Activated gamma-delta T cell treated with Interleukin-2 at 50 U/mL for 16 hours (primary cell): ENCODE data around the gene KRT4.
"Not testable (repeated sequence)": the region's sequence is repeated elsewhere in the genome, so short reads cannot be mapped to it uniquely, and the experiment has no call there.

Experiments used
- DNase-seq: peaks from one replicate; pipeline ENCODE4 v3.0.0-alpha.2; 2020

The KRT4 gene

DNA sequence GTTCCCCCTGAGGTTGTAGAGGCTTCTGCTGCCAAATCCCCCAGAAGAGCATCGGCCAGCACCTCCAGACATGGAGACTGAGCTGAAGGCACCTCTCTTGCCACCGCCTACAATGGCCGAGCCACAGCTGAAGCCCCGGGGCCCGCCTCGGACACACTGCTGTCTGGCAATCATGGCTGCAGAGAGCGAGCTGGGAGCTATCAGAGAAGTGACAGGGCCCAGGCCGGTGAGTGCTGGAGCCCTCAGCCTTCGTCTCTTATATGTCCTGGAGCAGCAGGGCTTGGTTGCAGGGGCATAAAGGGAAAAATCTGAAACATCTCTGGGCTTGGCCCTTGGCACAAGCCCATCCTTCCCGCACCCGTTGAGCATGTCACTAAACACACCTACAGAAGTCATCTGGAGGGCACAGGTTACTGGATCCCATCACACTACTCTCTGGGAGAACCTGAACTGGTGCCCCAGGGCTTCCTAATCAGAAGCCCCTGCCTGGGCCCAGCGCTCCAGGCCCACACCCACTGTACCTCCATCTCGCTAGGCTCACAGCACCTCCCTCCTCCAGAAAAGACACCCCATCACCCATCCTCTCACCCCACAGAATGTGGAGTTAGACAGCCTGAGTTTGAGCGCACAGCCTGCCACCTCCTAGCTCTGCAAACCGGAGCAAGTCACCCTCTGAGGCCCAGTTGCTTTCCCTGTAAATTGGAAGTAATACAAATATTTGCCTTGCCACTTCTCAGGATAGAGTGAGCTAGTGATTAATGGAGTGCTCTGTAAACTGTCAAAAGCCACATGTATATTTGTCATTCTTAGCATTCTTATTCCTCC is at the start of gene KRT4:
KRT4 (minus strand) TSS at position 232 of the 825 bp plus-strand sequence; CDS start at position 174, 58 bp downstream.
- DNase-seq, result no peak

DNA sequence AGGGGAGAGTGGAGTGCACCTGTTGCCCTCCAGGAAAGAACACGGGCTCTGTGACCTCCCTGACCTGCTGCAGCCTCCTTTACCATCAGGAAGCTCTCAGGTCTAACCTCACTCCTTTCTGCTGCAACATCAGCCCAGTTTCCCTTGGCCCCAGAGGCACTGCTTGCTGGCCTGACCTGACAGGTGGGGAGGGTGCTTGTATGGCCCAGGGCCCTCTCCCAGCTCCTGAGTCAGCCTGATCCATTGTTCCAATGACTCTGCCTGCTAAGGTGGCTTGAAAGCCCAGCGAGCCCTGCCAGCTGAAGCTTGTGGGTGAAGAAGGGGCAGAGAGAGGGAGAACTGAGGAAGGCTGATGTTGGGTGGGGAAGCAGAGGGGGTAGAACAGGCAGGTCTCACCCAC is 48.1 kb upstream of the KRT4 start:
- no peak for DNase-seq

DNA sequence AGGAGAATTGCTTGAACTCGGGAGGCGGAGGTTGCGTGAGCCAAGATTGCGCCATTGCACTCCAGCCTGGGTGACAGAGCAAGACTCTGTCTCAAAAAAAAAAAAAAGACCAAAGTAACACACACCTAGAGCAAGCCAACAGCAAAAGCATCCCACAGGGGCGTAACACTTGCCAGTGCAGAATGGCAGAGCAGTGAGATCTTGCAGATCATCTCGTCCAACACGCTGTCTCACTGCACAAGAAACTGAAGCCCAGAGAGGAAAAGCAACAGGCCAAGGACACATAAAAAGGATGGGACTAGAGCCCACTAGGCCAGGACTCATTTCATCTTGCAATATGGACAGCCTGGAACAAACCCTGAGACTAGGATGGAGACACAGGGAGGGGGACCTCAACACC is 47.6 kb upstream of the KRT4 start:
- DNase-seq, result no peak

DNA sequence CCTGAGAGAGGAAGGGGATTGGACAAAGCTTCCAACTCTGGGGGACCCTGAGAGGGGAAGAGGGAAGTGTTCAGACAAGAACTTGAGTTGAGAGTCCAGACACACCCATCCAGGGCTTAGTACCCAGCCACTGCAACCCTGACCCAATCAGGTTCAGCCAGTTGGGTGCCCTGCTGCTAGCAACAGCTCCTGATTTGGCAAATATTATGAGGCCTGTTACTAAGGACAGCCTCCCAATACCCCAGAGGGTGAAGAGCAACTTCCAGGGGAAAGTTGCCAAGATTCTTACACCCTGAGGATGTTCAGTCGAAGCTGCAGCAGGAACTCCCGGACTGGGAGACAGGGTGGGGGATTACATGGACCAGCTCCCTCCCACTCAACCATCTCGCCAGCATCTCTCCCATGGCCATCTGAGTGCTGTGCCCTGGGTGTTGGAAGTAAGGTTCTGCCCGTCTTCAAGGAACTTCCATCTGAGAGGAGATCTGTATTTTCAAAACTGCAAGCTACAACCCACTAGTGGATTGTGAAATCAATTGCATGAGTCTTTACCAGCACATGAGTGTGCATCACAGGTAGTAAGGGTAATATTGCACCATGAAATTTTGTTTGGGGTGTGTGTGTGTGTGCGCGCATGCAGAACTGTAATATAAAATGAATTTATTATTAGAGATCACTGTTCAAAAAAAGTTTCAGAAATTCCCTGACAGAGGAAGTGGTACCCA is 46.3 kb upstream of the KRT4 start:
- DNase-seq, result no peak

DNA sequence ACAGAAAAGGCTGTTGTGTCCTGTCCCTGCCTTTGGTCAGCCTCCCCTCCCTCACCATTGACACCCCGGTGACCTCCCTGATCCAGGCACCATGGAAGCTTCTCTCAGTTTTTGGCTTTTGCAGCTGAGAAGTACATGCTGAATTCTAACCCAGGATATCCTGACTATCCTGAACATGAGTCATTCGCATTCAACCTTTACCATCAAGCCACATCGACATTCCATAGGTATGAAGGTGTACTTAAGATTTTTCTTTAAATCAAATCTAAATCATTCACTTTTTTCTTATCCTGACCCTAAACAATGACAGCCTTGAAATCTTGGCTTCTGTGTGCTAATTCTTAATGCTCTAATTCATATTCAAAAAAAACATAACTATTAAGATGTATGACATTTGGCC is 43.6 kb upstream of the KRT4 start:
- DNase-seq, result no peak

DNA sequence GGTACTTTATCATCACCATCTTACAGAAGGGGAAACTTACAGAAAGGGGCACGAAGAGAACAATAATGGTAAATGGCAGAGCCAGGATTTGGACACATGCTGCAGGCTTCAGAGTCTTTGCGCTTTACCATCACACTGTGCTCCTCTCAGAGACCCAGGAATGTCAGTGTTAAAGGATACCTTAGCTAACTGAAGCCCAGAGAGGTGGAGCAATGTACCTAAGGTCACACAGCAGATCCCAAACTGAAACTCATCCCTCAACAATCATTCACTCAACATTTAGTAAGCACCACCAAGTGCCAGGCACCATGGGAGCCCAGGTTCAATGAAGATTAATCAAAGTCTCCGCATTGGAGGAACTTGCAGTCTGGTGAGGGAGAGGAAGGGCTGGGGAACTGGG is 42.9 kb upstream of the KRT4 start:
- no peak for DNase-seq

DNA sequence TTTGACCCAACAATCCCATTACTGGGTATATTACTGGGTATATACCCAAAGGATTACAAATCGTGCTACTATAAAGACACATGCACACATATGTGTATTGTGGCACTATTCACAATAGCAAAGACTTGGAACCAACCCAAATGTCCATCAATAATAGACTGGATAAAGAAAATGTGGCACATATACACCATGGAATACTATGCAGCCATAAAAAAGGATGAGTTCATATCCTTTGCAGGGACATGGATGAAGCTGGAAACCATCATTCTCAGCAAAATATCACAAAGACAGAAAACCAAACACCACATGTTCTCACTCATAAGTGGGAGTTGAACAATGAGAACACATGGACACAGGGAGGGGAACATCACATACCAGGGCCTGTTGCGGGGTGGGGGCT is 42.2 kb upstream of the KRT4 start:
- DNase-seq, result not testable (repeated sequence)

DNA sequence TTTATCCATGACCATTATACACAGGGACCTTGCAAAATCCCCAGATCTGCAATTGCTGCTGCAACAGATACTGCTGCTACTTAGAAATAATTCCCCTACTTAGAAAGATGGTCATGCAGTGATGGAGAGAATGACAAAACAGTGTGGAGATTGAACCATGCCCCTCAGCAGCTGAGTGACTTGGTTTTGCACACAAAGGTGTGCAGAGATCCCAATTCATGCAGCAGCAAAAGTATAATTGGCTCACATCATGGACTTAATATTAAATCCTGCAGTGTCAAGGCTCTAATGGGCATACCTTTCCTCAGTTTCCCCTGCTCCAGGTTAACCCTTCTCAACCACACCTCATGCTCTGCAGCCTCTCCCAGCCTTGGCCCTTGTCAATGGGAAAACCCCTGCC is 37.9 kb upstream of the KRT4 start:
- DNase-seq, result no peak

DNA sequence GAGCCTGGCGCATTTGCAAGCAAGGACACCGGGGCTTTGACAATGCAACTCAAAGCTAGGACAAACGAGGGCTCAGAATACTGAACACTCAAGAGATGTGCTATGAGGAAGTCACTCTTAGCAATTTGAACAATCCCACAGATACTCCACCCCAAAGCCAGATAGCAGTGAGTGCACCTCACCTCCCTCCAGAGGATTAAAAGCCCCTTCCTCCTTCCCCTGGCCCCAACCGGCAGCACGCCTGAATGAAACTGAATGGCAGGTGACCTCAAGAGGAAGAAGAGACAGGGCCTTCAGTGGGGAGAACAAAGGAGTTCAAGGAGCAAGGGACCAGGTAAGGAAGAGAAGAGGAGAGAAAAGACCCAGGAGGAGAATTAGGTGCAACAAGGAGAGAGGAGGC is 36.8 kb upstream of the KRT4 start:
- no peak for DNase-seq

DNA sequence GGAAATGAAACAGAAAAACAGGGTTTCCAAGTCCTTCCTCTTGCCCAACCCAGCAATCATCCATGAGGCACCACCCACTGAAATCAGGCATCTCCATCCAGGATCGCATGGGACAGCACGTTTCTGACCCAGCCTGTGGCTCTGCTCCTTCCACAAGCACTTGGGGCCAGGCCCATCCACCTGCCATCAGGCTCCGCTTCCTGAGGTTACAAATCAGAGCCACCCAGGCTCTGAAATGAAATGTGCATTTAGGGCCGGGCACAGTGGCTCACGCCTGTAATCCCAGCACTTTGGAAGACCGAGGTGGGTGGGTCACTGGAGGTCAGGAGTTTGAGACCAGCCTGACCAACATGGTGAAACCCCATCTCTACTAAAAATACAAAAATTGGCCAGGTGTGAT is 35.6 kb upstream of the KRT4 start:
- DNase-seq, result no peak

DNA sequence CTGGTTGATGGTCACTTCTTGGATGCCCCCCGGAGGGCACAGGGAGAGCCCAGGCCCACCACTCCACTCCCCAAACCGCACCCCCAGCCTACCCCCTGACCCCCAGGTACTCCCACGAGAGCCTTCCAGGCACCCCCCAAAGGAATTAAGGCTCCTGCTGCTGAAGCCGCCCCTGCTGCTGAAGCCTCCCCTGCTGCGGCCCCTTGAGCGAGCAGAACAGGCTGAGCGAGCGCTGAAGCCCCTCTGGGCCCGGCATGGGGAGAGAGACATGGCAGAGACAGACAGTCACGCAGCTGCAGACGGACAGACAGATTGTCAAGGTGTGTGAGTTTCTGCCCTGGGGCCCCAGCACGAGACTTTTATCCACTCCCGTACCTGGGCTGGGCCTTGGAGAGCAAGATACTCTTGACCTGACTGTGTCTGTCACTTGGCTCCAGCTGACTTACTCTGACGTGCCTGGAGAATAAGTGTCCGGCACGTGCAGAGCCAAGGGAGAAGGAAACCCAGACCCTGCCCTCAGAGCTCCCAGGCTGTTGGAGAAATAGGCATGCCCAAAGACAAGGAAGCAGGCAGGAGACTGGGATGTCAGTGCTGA is 34.8 kb upstream of the KRT4 start, which contains the start of gene KRT78:
KRT78 (minus strand) TSS at position 334 of the 595 bp plus-strand sequence; CDS start at position 270, 64 bp downstream.
- no peak for DNase-seq

DNA sequence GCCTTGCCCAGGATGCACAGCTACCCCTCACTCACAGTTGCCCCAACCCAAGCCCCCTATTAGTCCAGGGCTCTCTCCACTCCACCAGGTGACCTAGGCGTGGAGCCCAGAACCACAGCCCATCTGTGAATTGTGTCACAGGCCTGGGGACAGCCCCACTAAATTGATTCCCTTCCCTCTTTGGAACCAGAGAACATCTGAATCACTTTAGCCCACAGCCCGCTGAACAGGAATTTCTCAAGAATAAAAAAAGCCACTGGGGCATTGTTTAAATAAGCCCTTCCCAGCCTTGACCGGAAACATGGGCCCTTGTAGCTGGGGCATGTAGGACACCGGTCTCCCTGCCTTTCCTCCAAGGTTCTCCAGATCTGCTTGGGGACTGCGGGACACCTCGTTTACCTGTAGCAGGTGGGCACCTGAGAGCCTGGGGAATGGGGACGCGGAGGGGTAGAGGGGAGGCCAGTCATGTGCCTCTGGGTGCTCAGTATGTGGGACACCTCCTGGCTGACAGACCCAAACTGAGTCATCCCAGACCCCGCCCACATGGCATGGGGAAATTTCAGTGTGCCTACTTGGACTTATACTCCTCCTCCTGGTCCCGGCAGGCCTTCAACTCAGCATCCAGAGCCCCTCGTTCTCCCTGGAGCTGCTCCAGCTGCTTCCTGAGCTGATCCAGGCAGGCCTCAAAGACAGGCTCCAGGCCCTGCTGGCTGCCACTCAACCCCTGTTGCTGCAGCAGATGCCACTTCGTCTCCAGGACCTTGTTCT is 33.6 kb upstream of the KRT4 start:
- DNase-seq, result no peak

DNA sequence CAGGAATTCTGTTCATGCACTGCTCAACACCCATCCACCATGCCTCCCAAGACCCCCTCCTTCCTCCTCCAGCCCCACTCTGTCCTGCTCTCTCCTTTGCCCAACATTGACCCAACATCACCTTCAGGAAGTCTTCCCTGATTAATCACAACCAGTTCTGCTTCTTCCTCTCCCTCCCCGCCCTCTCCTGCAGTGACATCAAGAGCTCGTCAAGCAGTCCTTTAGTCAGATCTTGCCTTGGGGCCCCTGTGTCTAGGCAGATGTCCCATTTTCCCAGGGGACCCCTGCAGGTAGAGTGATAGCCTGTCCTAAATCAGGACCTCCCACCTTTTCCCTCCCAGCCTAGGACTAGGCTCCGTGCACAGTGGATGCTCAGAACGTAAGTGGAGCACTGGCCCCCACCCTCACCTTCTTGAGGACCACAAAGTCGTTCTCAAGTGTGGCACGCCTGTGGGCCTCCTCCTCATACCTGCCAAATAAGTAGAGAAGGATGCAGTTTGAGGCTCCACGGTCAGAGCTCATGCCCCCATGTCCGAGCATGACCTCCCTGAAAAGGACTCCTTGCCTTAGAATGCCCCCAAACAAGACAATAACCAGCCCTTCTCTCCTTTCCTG is 32.5 kb upstream of the KRT4 start:
- DNase-seq, result no peak

DNA sequence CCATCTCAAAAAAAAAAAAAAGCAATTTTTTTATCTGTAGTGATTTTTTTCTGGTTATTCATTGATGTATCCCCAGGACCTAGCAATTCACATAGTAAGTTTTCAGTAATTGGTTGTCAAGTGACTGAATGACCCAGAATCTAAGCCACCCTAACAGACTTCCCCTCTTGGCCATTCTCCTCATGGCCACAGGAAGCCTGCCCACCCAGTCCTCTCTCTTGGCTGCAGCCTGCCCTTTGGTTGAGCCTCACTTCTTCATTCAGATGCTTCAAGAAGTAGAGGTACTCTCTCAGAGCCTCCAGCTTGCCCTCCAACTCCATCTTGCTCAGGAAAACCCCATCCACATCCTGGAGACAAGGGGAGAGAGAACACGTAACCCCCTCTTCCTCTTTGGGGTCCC is 32.0 kb upstream of the KRT4 start:
- no peak for DNase-seq

DNA sequence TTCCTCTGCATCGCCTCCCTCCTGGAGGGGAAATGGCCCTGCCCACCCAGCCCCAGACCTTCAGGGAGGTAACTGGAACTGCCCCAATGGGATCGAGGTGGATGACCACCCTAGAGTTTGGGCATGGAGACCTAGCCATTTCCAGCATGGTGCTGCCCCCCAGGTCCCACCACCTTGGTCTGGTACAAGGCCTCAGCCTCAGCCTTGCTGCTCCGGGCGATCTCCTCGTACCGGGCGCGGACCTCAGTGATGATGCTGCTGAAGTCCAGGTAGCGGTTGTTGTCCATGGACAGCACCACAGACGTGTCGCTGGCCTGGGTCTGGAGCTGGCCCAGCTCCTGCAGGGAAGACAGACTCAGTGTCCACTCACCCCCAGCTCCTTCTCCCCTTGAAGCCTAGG is 30.5 kb upstream of the KRT4 start:
- no peak for DNase-seq

DNA sequence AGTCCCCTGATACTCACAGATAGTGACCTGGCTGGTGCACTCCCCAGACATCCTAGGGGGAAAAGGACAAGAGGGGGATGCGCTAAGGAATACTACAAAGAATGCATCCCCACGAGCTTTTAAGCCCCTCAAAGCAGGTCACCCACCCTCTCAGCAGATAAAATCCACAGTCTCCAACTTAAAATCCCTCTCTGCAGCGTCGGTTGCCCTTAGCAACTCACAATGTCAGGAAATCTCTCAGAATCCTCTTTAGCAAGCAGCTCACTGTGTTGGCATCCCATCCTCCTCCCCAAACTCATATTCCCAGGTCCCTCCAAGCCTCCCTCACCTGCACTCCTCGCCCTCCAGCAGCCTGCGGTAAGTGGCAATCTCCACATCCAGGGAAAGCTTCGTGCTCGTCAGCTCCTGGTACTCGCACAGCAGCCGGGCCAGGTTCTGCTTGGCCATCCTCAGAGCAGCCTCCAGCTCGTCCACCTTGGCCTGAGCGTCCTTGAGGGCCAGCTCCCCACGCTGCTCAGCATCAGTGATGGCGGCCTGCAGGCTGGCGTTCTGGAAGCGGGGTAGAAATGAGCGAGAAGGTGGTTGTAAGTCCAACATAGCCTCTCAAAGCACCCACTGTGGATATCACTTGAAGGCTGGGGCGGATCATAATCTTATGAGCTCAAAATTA is 25.7 kb upstream of the KRT4 start:
- no peak for DNase-seq

DNA sequence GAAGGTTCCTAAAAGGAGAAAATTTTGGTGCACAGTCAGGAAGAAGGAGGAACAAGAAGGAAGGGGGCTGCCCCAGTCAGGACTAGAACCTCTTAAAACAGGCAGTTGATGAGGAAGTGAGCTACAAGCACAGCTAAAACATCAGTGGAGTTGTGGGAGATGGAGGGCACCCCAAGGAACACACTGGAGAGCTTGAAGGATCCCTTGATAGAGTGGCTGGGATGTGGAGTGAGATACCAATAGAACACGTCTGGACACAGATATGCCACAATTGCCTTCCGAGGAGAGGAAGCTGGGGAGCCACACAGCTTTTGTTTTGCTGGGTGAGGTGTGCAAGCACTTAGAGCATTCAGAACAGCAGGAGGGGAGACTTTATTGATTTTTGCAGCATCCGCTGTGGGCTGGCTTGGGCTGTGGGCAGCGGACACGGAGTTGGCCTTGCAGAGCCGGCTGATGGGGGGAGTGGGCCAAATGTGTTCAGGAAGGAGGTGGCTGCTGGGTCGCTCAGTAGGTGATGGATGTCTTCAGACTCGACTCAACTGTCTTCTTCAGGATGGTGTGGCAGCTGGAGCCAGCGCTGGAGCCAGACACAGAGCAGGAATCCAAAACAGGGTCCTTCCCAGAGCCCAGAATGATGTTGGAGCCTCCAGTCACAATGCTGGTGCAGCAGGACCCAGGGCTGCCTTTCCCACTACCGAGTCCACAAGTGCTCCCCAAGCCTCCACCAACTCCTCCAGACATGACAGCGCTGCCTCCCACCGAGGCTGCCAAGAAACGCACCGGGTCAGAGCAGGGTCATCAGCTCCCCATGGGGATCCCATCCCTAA is 24.9 kb upstream of the KRT4 start:
- no peak for DNase-seq

DNA sequence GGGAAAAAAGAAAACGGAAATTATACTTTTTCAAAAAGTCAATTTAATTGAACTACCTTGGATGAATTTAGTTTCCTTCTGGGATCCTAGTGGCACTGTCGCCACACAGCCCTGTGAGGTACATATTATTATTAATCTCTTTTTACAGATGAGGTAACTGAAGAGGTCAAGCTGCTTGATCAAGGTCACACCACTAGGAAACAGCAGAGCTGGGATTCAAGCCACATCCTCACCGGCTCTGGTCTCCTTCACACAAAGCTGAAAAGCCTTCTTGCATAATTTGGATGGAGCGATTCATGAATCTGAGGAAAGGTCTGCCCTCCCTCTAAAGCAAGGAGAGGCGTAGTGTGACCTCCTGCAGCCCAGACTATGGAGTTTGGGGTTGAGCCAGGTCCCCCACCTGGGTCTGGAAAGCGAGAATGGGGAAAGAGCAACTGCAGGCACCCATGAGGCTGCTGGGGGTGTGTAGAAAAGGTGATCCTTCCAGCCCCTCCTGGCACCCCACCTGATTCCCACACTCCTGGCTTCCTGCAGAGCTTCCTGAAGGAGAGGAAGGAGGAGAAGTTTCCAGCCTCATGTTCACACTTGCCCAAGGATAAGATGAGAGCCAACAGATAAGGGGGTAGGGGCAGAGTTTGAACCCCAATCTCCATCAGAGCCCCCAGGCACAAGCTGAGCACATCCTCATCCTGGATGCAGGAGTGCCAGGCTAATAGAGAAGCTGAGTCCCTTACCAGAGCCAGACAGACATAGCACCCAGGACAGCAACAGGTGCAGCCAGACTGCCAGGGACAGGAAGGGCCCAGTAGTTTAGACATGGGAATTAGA is 24.1 kb upstream of the KRT4 start:
- DNase-seq, result no peak

DNA sequence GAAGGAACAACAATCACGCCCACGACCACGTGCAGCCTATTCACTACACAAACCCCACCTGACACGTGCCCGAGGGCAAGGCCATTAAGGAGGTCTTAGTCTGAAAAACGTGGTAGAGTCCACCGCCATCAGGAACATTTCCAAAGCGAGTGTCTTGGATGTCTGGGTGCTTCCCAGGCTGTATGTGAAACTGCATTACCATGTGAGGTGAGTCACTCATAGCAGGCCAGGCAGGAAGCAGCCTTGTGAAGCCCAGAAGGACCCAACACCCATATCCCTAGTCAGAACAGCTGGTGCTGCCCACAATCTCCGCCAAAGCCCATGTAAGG is 23.5 kb upstream of the KRT4 start:
- DNase-seq, result no peak
